ENCODE results near the gene C17orf78.
"Not testable (repeated sequence)": the region's sequence is repeated elsewhere in the genome, so short reads cannot be mapped to it uniquely, and the experiment has no call there.

C17orf78 gene

DNA sequence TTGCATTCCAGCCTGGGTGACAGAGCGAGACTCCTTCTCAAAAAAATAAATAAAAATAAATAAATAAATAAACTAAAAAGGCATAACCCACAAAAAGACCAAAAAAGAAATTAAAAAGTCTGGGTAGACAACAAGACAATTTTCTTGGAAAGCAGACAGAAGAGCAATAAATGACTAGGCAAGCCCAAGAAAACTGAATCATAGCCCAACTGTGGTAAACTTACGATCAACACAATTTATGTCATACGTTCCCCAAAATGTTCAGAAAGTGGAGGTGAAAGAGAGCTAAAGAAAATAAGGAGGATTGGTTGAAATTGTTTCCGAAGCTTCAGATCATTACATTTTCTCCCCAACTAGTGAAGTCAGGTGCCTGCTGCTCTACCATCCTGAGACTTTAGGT is 31.3 kb upstream of the C17orf78 start:
- TF ChIP-seq, protein P1, sequence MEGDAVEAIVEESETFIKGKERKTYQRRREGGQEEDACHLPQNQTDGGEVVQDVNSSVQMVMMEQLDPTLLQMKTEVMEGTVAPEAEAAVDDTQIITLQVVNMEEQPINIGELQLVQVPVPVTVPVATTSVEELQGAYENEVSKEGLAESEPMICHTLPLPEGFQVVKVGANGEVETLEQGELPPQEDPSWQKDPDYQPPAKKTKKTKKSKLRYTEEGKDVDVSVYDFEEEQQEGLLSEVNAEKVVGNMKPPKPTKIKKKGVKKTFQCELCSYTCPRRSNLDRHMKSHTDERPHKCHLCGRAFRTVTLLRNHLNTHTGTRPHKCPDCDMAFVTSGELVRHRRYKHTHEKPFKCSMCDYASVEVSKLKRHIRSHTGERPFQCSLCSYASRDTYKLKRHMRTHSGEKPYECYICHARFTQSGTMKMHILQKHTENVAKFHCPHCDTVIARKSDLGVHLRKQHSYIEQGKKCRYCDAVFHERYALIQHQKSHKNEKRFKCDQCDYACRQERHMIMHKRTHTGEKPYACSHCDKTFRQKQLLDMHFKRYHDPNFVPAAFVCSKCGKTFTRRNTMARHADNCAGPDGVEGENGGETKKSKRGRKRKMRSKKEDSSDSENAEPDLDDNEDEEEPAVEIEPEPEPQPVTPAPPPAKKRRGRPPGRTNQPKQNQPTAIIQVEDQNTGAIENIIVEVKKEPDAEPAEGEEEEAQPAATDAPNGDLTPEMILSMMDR (IDR thresholded peaks at IDR 0.05; ENCODE audit: control extremely low read depth, extremely low read depth, low read depth, missing control alignments), result no peak
- CTCF ChIA-PET, result interaction anchor here (0.7 to 1.4 kb wide), 4 partner anchors 10 to 54 kb away, joined by 3 to 5 read pairs (median 3); no protein-coding TSS in a partner anchor
- no peak for DNase-seq (ENCODE audit: extremely low spot score)
- POLR2A ChIA-PET, result no interaction called here

DNA sequence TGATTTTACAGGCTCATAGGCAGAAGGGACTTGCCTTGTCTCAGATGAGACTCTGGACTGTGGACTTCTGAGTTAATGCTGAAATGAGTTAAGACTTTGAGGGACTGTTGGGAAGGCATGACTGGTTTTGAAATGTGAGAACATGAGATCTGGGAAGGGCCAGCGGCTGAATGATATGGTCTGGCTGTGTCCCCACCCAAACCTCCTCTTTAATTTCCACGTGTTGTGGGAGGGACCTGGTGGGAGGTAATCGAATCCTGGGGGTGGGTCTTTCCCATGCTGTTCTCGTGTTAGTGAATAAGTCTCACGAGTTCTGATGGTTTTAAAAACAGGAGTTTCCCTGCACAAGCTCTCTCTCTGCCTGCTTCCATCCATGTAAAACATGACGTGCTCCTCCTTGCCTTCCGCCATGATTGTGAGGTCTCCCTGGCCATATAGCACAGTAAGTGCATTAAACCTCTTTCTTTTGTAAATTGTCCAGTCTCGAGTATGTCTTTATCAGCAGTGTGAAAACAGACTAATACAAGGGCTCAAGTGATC is 28.9 kb upstream of the C17orf78 start:
- POLR2A ChIA-PET; CTCF ChIA-PET; DNase-seq (ENCODE audit: extremely low spot score): not testable (repeated sequence)

- POLR2A ChIA-PET; DNase-seq (ENCODE audit: extremely low spot score); CTCF ChIA-PET: not testable (repeated sequence)
Observed at GRCh38 chr17:37356796-37357569, 18.8 kb upstream of the C17orf78 start.

GRCh38 chr17:37358098-37358829 is 17.5 kb upstream of the C17orf78 start:
- ChIA-PET CTCF (interaction anchor here (0.6 to 2.6 kb wide), 10 partner anchors 8 to 755 kb away, joined by 3 to 25 read pairs (median 3); no protein-coding TSS in a partner anchor), POLR2A (interaction anchor here (1.0 to 1.1 kb wide), 2 partner anchors 10 to 49 kb away, joined by 3 to 7 read pairs; partner anchors contain the start of genes ACACA and TADA2A)
- TF ChIP-seq, protein P1 (IDR thresholded peaks at IDR 0.05; ENCODE audit: control extremely low read depth, extremely low read depth, low read depth, missing control alignments), result no peak
- peak; percentile 62 for DNase-seq (ENCODE audit: extremely low spot score)

DNA sequence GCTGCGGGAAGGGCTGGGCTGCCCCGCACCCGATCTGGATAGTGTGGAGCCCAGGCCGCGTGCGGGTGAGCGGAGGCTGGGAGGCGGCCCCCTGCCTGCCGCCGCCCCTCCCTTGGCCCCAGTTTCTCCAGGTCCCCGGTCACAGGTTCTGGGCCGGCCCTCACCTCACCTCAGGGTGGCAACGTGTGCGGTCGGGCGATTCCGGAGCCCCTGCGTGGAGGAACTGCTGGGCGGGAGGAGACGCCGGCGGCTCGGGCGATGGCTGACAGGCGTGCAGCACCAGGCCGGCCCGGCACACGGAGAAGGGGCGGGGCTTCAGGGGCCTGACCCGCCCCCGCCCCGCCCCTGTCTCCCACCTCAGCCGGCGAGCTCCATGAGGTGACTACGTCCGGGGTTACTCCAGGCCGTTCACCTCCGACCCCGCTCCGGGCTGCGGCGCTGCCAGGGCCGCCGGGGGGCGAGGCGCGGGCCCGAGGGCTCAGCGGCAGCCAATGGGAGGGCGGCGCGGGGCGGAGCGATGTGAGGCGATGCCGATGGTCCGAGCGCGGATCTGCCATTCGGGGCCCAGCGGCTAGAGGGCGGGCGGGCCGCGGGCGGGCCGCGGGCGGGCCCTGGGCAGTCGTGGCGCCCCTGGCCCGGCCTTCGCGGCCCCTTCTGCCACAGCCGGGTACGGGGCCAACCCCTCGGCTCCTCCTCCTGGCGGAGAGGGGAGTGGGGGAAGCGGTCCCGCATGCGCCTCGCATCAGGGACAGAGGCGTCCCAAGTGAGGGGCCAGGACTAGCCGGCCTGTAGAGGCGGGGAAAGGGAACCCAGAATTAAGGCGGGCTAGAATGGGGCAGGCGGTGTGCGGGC is 16.7 kb upstream of the C17orf78 start:
- TF ChIP-seq, protein P1 (IDR thresholded peaks at IDR 0.05; ENCODE audit: control extremely low read depth, extremely low read depth, low read depth, missing control alignments), result no peak
- ChIA-PET POLR2A (interaction anchor here (0.6 to 1.1 kb wide), 4 partner anchors 11 to 1619 kb away, joined by 3 to 7 read pairs (median 5); partner anchors contain the start of genes ACACA and TADA2A), CTCF (interaction anchor here (0.6 to 2.6 kb wide), 11 partner anchors 8 to 756 kb away, joined by 3 to 25 read pairs (median 3); no protein-coding TSS in a partner anchor)
- peak; percentile 99 for DNase-seq (ENCODE audit: extremely low spot score)

DNA sequence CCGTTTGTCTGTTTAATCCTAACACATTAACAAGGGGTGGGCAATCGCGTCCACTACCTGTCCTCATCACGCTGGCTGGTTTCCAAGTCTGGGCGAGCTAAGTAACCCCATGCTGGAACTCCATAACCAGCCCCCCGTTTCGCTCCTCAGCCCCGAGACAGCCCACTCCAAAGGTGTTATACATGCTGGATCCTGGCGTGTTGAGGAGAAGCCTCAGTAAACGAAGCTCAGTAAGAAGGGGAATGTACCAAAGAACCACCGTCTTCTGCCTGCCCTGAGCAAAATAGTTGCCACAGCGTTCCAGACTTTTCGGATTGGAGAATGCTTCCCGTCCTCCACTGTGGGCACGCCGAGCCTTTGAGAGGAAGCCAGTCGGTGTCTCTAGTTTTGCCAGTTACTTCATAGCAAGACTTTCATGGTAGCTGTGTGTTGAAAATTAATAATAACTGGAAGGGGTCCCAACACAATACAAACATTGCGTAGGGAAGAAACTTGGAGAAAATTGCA is 16.1 kb upstream of the C17orf78 start:
- ChIA-PET CTCF (interaction anchor here (0.8 to 2.6 kb wide), 5 partner anchors 8 to 161 kb away, joined by 3 to 25 read pairs (median 4); no protein-coding TSS in a partner anchor), POLR2A (interaction anchor here (1.0 kb wide), 1 partner anchor 47 kb away, joined by 7 read pairs; the partner anchor contains the start of genes ACACA and TADA2A)
- no peak for DNase-seq (ENCODE audit: extremely low spot score)
- TF ChIP-seq, protein P1 (IDR thresholded peaks at IDR 0.05; ENCODE audit: control extremely low read depth, extremely low read depth, low read depth, missing control alignments), result no peak

Measured in GM10248 (cell line).